ENCODE measurements around the gene DGAT2.

DGAT2 gene

GRCh38 chr11:75779960-75780359, 11.4 kb downstream of the DGAT2 start:
- TF ChIP-seq ZNF514 (tag by site-specific recombination; IDR thresholded peaks at IDR 0.05) (no peak), SALL2 (tag by site-specific recombination; IDR thresholded peaks at IDR 0.05; ENCODE audit: borderline replicate concordance) (no peak), ZEB2 (tag by site-specific recombination; IDR thresholded peaks at IDR 0.05) (no peak), ZBTB48 (tag by site-specific recombination; IDR thresholded peaks at IDR 0.05) (no peak), HOXD13 (CRISPR knock-in tag; IDR thresholded peaks at IDR 0.05; ENCODE audit: borderline replicate concordance) (no peak), ZNF239 (tag by site-specific recombination; IDR thresholded peaks at IDR 0.05) (no peak), ZNF37A (tag by site-specific recombination; IDR thresholded peaks at IDR 0.05) (no peak), ZBTB7A (tag by site-specific recombination; IDR thresholded peaks at IDR 0.05; ENCODE audit: low read depth) (no peak), CTCF (tag by site-specific recombination; IDR thresholded peaks at IDR 0.05) (no peak), ZFHX2 (tag by site-specific recombination; conservative IDR thresholded peaks at IDR 0.05) (no peak), ZNF24 (tag by site-specific recombination; IDR thresholded peaks at IDR 0.05) (no peak), RBAK (tag by site-specific recombination; IDR thresholded peaks at IDR 0.05) (no peak), PRDM4 (tag by site-specific recombination; IDR thresholded peaks at IDR 0.05) (no peak), ZNF221 (tag by site-specific recombination; IDR thresholded peaks at IDR 0.05; ENCODE audit: borderline replicate concordance) (no peak), ZNF266 (tag by site-specific recombination; IDR thresholded peaks at IDR 0.05; ENCODE audit: low read depth) (no peak), ZNF677 (tag by site-specific recombination; IDR thresholded peaks at IDR 0.05) (no peak)
- POLR2A ChIA-PET = no interaction called here
- CTCF ChIA-PET = no interaction called here

GRCh38 chr11:75780888-75781287, 12.3 kb downstream of the DGAT2 start:
- POLR2A ChIA-PET = no interaction called here
- no peaks in the 10 kb centered on the region for H3K36me3 ChIP-seq (ENCODE audit: control insufficient read depth in 2 of 2, insufficient read depth in 1 of 2, low read length in 2 of 2)
- no peak overlapping the region for H3K27ac ChIP-seq (ENCODE audit: extremely low read depth, low read depth, low read length)
- no peaks in the 10 kb centered on the region for H3K4me1 ChIP-seq (ENCODE audit: control insufficient read depth, insufficient read depth, low read length)
- H3K4me3 ChIP-seq (ENCODE audit: low read depth, low read length) = no peak overlapping the region
- no peaks in the 10 kb centered on the region for H3K9me3 ChIP-seq (ENCODE audit: control insufficient read depth, insufficient read depth, low read depth, low read length)
- CTCF ChIA-PET = interaction anchor here (0.9 kb wide), 1 partner anchor 12 kb away, joined by 4 read pairs; no protein-coding TSS in a partner anchor
- TF ChIP-seq ZNF544 (tag by site-specific recombination; IDR thresholded peaks at IDR 0.05) = no peak
- no peak for TF ChIP-seq HOXD13 (CRISPR knock-in tag; IDR thresholded peaks at IDR 0.05; ENCODE audit: borderline replicate concordance)
- TF ChIP-seq ZNF645 (tag by site-specific recombination; IDR thresholded peaks at IDR 0.05) = no peak
- TF ChIP-seq ZNF580 (tag by site-specific recombination; IDR thresholded peaks at IDR 0.05) = no peak
- no peak for TF ChIP-seq GLIS2 (tag by site-specific recombination; IDR thresholded peaks at IDR 0.05)
- no peak for TF ChIP-seq AEBP2 (tag by site-specific recombination; IDR thresholded peaks at IDR 0.05; ENCODE audit: borderline replicate concordance)
- TF ChIP-seq ZNF280D (tag by site-specific recombination; IDR thresholded peaks at IDR 0.05) = no peak

More at GRCh38 chr11:75779960-75780359, 11.4 kb downstream of the DGAT2 start:
- Histone ChIP-seq H3K36me3 (ENCODE audit: control insufficient read depth in 2 of 2, insufficient read depth in 1 of 2, low read length in 2 of 2) (no peaks in the 10 kb centered on the region), H3K4me3 (ENCODE audit: low read depth, low read length) (no peak overlapping the region), H3K4me1 (ENCODE audit: control insufficient read depth, insufficient read depth, low read length) (no peaks in the 10 kb centered on the region), H3K9me3 (ENCODE audit: control insufficient read depth, insufficient read depth, low read depth, low read length) (no peaks in the 10 kb centered on the region), H3K27ac (ENCODE audit: extremely low read depth, low read depth, low read length) (no peak overlapping the region)

Measured in HEK293 (cell line).